ENCODE data around the gene OSBPL6.
A peak's percentile ranks its signal among the peaks of the same experiment; 100 is the strongest.

The OSBPL6 gene

GRCh38 chr2:178242552-178242883 lies 48.2 kb downstream of the OSBPL6 start:
- no peak for FAIRE-seq

- no peak for FAIRE-seq
These were observed 49.6 kb downstream of the OSBPL6 start for GRCh38 chr2:178243961-178244360.

DNA sequence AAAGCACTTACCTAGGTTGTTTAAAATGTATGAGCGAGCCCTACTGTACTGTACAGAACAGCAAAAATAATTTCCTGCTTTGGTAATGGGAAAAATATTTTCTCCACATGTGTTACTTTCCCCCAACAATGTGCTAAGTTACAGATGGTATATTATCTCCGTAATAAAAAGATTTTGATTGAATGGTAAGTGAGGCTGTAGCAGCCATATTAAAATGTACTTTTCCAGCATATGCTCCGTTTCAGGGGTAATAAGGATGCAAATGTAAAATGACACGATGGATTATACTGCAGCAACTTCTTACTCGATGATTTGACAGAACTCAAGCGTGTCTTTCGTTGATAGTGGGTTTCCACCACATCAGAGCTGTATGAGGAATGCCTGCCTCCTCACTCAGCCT lies 50.5 kb downstream of the OSBPL6 start:
- FAIRE-seq: peak; percentile 64

DNA sequence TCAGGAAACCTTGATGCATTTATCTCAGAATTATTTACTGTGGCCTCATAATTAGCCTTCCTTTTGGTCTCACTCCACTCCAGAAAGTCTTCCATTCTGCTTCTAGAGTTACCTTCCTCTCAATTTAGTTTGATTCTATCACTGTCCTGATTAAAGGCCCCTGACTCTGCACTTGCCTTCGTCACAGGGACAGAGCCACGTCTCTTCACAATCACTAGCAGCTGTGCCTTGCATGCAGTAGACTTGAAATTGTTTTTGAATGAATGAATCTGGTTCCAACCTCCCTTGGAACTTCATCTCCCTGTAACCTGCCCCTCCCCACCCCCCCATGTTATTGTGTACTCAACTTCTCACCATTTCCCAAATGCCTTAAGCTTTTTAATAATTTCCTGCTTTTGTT lies 52.4 kb downstream of the OSBPL6 start:
- FAIRE-seq: no peak

- no peak for FAIRE-seq
These were observed 52.9 kb downstream of the OSBPL6 start for GRCh38 chr2:178247250-178247649.

- no peak for FAIRE-seq
These were observed 56.1 kb downstream of the OSBPL6 start for GRCh38 chr2:178250429-178250828.

GRCh38 chr2:178251151-178251955 lies 57.0 kb downstream of the OSBPL6 start:
- FAIRE-seq: peak; percentile 66

DNA sequence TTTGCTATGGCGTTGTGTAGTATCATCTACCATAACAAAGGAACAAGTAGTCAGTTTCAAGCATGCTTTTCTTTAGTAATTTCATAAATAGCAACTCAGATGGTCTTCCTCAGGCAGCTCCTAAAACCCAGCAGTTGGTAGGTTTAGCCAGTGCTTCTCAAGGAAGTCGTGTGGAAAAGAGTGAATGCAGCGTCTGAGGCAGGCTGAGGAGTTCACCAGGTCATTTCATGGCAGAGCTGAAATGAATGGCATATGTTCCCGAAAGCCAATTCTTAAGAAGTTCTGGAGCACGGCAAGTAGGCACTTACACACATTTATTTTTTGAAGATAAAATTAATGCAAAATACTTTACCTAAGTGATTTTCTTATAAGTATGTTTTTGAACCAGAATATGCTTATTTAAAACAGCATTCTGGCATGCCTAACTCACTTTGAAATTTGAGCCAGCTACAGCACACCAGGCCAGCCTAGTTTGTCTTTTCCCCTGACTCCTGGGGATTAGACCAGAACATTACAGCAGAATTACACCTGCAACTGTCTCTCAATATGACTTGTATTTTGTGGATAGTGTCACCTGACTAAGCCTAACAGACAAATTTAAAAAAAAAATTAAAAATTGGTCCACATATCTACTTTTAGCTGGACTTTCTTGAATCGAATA lies 62.2 kb downstream of the OSBPL6 start:
- FAIRE-seq: no peak

DNA sequence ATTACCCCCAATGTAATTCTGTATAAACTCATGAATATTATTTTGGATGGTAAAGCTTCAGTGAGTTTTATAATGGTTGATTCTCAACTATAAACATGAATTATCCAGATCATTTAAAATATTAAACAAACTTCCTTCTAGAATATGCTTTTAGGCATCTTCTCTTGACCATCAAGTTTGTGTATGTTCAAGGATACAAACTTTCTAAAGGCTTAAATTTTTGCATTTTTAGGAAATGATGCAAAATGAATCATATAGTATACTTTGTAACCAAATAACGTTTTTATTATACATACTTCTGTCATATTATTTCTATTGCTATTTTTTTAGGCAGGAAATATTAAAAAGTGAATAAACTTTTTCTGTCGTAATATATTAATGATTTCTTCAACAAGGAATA lies 62.8 kb downstream of the OSBPL6 start:
- FAIRE-seq: peak; percentile 74

DNA sequence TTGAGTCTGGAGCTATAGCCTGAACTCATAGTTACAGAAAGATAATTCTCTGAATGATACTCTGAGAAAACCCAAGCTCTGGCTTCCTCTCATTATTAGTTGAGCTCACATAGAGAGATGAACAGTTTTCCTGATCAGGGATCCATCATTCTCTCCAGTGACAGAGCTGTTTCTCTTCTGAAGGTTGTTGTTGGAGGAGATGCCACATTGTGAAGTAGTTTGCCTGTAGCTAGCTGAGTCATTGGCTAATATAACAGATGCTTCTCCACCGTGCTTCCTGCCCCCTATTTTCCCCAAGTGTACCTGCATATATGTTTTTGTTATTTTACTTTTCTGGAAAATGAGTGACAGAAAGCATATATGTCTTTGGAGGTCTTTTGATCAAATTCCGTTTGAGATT lies 64.6 kb downstream of the OSBPL6 start:
- FAIRE-seq: no peak

- no peak for FAIRE-seq
These were observed 69.0 kb downstream of the OSBPL6 start for GRCh38 chr2:178263159-178263860.

DNA sequence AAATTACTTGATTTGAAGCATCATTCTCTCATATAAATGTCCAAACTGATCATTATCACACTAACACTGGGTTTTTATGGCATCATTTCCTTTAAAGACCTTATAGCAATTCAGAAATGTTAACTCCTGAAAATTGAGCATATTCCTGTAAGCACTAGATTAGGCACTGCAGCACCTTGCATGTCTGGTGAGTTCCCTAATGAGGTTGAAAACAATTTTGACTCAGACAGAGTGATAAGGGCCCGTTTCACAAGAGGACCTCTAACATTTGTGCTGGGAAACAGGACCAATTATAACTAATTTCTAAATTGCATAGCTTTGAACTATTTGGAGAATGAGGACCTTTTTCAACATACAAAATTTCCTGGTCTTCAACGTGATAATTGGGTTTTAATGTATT lies 69.9 kb downstream of the OSBPL6 start:
- no peak for FAIRE-seq

- FAIRE-seq: no peak
These were observed 71.5 kb downstream of the OSBPL6 start for GRCh38 chr2:178265851-178266250.

GRCh38 chr2:178266445-178266844 lies 72.1 kb downstream of the OSBPL6 start:
- no peak for FAIRE-seq

GRCh38 chr2:178267660-178268059 lies 73.3 kb downstream of the OSBPL6 start:
- no peak for FAIRE-seq

GRCh38 chr2:178268435-178268834 lies 74.1 kb downstream of the OSBPL6 start:
- FAIRE-seq: no peak

- FAIRE-seq: no peak
These were observed 75.3 kb downstream of the OSBPL6 start for GRCh38 chr2:178269438-178270224.

- FAIRE-seq: no peak
These were observed 76.0 kb downstream of the OSBPL6 start for GRCh38 chr2:178270338-178270737.

DNA sequence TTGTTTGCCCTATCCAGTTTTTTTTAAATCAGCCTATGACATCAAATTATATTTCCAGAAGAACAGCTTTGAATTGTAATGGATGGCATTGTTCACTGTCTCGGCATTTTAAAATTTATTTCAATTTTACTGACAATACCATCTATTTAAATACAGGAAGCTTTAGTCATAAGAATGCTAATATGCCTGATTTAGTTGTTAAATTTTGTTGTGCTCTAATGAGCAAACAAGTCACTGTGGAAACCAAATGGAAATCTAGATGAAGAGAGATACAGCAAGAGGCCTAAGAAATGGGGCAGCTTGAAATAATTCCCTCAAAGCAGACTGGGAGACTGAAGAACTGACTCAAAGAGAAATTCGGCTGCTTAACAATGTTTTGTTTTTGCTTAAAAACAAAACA lies 76.8 kb downstream of the OSBPL6 start:
- FAIRE-seq: no peak

DNA sequence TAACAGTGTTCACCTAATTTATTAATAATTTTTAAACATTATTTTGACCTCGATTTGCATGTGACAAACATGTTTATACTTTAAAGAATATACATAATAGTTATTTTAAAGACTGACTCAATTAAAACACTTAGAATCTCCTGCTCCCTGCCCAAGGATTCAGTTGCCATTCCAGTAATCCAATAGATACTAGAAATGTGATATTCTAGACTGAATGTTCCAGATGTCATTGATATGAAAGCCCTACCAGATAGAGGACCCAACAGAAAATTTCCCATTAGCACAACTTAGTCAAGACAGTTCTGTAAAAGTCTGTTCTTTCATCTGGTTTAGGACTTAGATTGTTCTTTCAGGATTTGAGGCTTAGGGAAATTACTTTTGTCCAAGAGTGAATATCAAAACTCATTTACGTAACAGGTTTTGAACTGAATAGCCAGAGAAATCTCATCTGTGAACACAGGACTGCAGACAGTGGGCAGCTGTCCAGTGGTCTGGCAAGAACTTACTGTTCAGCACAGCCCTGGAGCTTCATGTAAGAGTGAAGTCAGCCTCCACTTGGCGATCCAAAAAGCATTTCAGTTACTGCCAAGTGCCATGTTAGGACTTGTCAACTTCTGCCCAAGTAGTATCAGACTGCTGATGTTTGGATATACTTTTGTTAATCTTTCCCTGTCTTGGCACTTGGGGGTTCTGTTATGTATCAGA lies 77.5 kb downstream of the OSBPL6 start:
- FAIRE-seq: no peak

- no peak for FAIRE-seq
These were observed 79.6 kb downstream of the OSBPL6 start for GRCh38 chr2:178273787-178274360.

DNA sequence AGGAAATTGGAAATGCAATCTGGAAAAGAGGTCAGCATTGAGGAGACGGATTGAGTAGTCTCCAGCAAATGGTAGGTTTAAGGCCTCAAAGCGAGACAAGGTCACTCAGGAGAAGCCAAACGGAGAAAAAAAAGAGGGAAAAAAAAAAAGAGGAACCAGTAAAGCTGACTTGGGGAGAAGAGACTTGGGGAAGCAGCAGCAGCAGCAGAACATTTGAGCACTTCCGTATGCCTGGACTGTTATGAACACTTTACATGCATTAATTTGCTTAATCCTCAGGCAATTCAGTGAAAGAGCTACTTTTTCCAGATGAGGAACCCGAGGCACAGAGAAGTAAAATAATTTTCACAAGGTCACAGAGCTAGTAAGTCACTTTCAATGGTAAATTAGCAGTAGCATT lies 81.3 kb downstream of the OSBPL6 start:
- FAIRE-seq: no peak
